IMR-90 (cell line): ENCODE measurements around the gene NOL4L. TPM values are rescaled to one million over a fixed set of nuclear protein-coding genes. Genes with fewer than 3 reads are reported as not detected.

Experiments
- ATAC-seq: fragments of 200-7000 bp; cut with Tn5 transposase; 2 replicates; pipeline ENCODE4 v1.9.1; 2020; ENCODE audit warnings: low read depth, mild to moderate bottlenecking, moderate library complexity
- BruUV-seq: library from RNA; stranded (reverse); fragments of 400-500 nt; replicated peaks from 2 replicates; lab custom pipeline; 2021; lab: Mats Ljungman, UMichigan
- CTCF ChIA-PET: fragments of 300-600 bp; formaldehyde crosslinking; extraction: SDS; loops from one replicate; lab custom pipeline; 2021; ENCODE audit warnings: antibody characterized with exemption; lab: Yijun Ruan, JAX
- POLR2A ChIA-PET: fragments of 300-600 bp; sonication (Branson Sonifier 250); formaldehyde crosslinking; loops from one replicate; lab custom pipeline; 2022; ENCODE audit warnings: antibody characterized with exemption; ENCODE audit not compliant: unreplicated experiment; lab: Charles Lee
- DNase-seq: peaks from one replicate; pipeline ENCODE4 v3.0.0; 2013
- H2AFZ ChIP-seq: replicated peaks from 2 replicates; pipeline ENCODE3; 2013; ENCODE audit warnings: low read length, mild to moderate bottlenecking; ENCODE audit not compliant: poor library complexity
- H2AK5ac ChIP-seq: 2 replicates; pipeline ENCODE4 v1.6.1; 2013; ENCODE audit warnings: low read depth, low read length, inconsistent platforms
- H2AK9ac ChIP-seq: replicated peaks from 2 replicates; pipeline ENCODE3; 2013; ENCODE audit warnings: mild to moderate bottlenecking, low read depth, low read length, moderate library complexity; ENCODE audit not compliant: poor library complexity
- H2BK120ac ChIP-seq: 2 replicates; pipeline ENCODE4 v1.6.1; 2013; ENCODE audit warnings: low read depth, low read length, inconsistent platforms
- H2BK15ac ChIP-seq: 3 replicates; pipeline ENCODE4 v1.6.1; 2013; ENCODE audit warnings: low read depth, low read length, inconsistent platforms
- H2BK20ac ChIP-seq: 2 replicates; pipeline ENCODE4 v1.6.1; 2013; ENCODE audit warnings: low read depth, mild to moderate bottlenecking, inconsistent platforms, low read length, moderate library complexity
- H2BK5ac ChIP-seq: 2 replicates; pipeline ENCODE4 v1.6.1; 2013; ENCODE audit warnings: mild to moderate bottlenecking, low read depth, low read length, inconsistent platforms; ENCODE audit not compliant: poor library complexity, severe bottlenecking
- H3K14ac ChIP-seq: replicated peaks from 2 replicates; pipeline ENCODE4 v1.6.1; 2013; ENCODE audit warnings: low read depth, low read length, inconsistent platforms
- H3K18ac ChIP-seq: 2 replicates; pipeline ENCODE4 v1.6.1; 2013; ENCODE audit warnings: low read depth, low read length, control low read depth
- H3K23ac ChIP-seq: 2 replicates; pipeline ENCODE4 v1.6.1; 2013; ENCODE audit warnings: low read depth, low read length, inconsistent platforms
- H3K27ac ChIP-seq: 2 replicates; pipeline ENCODE4 v1.5.1; 2013; ENCODE audit warnings: mild to moderate bottlenecking, control low read depth, low read length; ENCODE audit not compliant: insufficient read depth
- H3K27me3 ChIP-seq: 2 replicates; pipeline ENCODE4 v1.6.1; 2013; ENCODE audit warnings: low read length; ENCODE audit not compliant: control insufficient read depth, insufficient read depth
- H3K36me3 ChIP-seq: 2 replicates; pipeline ENCODE4 v1.6.1; 2013; ENCODE audit warnings: low read length, mixed read lengths; ENCODE audit not compliant: control insufficient read depth, insufficient read depth
- H3K4ac ChIP-seq: 2 replicates; pipeline ENCODE4 v1.6.1; 2013; ENCODE audit warnings: low read depth, low read length, inconsistent platforms
- H3K4me1 ChIP-seq: 2 replicates; pipeline ENCODE4 v1.6.1; 2013; ENCODE audit warnings: low read length, mixed read lengths; ENCODE audit not compliant: control insufficient read depth, insufficient read depth
- H3K4me2 ChIP-seq: 2 replicates; pipeline ENCODE4 v1.6.1; 2013; ENCODE audit warnings: low read depth, mild to moderate bottlenecking, control low read depth, low read length, moderate library complexity
- H3K4me3 ChIP-seq: 2 replicates; pipeline ENCODE4 v1.5.1; 2013; ENCODE audit warnings: low read depth, mild to moderate bottlenecking, control low read depth, low read length, moderate library complexity; ENCODE audit not compliant: insufficient read depth
- H3K56ac ChIP-seq: 2 replicates; pipeline ENCODE4 v1.6.1; 2013; ENCODE audit warnings: low read length, inconsistent platforms; ENCODE audit not compliant: insufficient read depth; ENCODE audit errors: extremely low read depth
- H3K79me1 ChIP-seq, 2 experiments: 2 replicates each; pipeline ENCODE4 v1.6.1; 2013; ENCODE audit warnings: low read length in 2 of 2, inconsistent platforms in 1 of 2, low read depth in 1 of 2
- H3K9ac ChIP-seq: 2 replicates; pipeline ENCODE4 v1.6.1; 2013; ENCODE audit warnings: low read depth, low read length, control low read depth
- H3K9me1 ChIP-seq: 2 replicates; pipeline ENCODE4 v1.6.1; 2013; ENCODE audit warnings: low read length, inconsistent platforms; ENCODE audit not compliant: insufficient read depth
- H3K9me3 ChIP-seq: 2 replicates; pipeline ENCODE4 v1.6.1; 2013; ENCODE audit warnings: low read length; ENCODE audit not compliant: control insufficient read depth, insufficient read depth
- H4K20me1 ChIP-seq: 2 replicates; pipeline ENCODE4 v1.6.1; 2013; ENCODE audit warnings: low read length, inconsistent platforms; ENCODE audit not compliant: insufficient read depth
- H4K5ac ChIP-seq: 2 replicates; pipeline ENCODE4 v1.6.1; 2013; ENCODE audit warnings: mild to moderate bottlenecking, low read depth, low read length, control low read depth
- H4K8ac ChIP-seq, 2 experiments: 2 replicates each; pipeline ENCODE4 v1.6.1; 2013; ENCODE audit warnings: low read depth in 2 of 2, low read length in 2 of 2, control low read depth in 1 of 2, inconsistent platforms in 1 of 2
- H4K91ac ChIP-seq: 2 replicates; pipeline ENCODE4 v1.6.1; 2013; ENCODE audit warnings: low read depth, low read length, inconsistent platforms; ENCODE audit not compliant: insufficient read depth
- BHLHE40 ChIP-seq: fragments of 150-350 bp; IDR thresholded peaks from 2 replicates; pipeline ENCODE4 v1.6.1; 2016; ENCODE audit warnings: mild to moderate bottlenecking, low read depth, low read length
- CEBPB ChIP-seq: IDR thresholded peaks from 2 replicates; pipeline ENCODE4 v1.6.1; 2012; ENCODE audit warnings: low read depth, low read length, improper control_type of control experiment
- CHD1 ChIP-seq: IDR thresholded peaks from 2 replicates; pipeline ENCODE4 v1.6.1; 2012; ENCODE audit warnings: low read depth, low read length, improper control_type of control experiment
- FOS ChIP-seq: fragments of 150-350 bp; IDR thresholded peaks from 2 replicates; pipeline ENCODE4 v1.6.1; 2016; ENCODE audit warnings: low read depth, low read length
- MAFK ChIP-seq: IDR thresholded peaks from 2 replicates; pipeline ENCODE4 v1.6.1; 2012; ENCODE audit warnings: low read depth, low read length, improper control_type of control experiment
- MXI1 ChIP-seq: IDR thresholded peaks from 2 replicates; pipeline ENCODE4 v1.6.1; 2012; ENCODE audit warnings: low read depth, mild to moderate bottlenecking, low read length, moderate library complexity, borderline replicate concordance
- NFE2L2 ChIP-seq: fragments of 150-350 bp; IDR thresholded peaks from 2 replicates; pipeline ENCODE4 v1.6.1; 2016; ENCODE audit warnings: low read depth, mild to moderate bottlenecking, low read length
- POLR2A ChIP-seq: IDR thresholded peaks from 2 replicates; pipeline ENCODE4 v1.6.1; 2012; ENCODE audit warnings: mild to moderate bottlenecking, low read depth, low read length
- RAD21 ChIP-seq: IDR thresholded peaks from 2 replicates; pipeline ENCODE4 v1.6.1; 2012; ENCODE audit warnings: low read length, improper control_type of control experiment
- RCOR1 ChIP-seq: IDR thresholded peaks from 2 replicates; pipeline ENCODE4 v1.6.1; 2012; ENCODE audit warnings: mild to moderate bottlenecking, low read length, improper control_type of control experiment; ENCODE audit not compliant: insufficient replicate concordance
- RFX5 ChIP-seq: IDR thresholded peaks from 2 replicates; pipeline ENCODE4 v1.8.0; 2012; ENCODE audit warnings: low read depth, mild to moderate bottlenecking, low read length, moderate library complexity
- WGBS, 2 experiments: methylation state at CpG; one replicate each; pipeline versions ENCODE4 v1.1.5 to v1.1.7; 2013; ENCODE audit warnings: missing lambda C conversion rate in 2 of 2; ENCODE audit not compliant: insufficient read length in 1 of 2; ENCODE audit errors: extremely low coverage in 2 of 2; 5-methylcytosine and 5-hydroxymethylcytosine counted together
- dilution Hi-C: fragments of 300-500 bp; cut with HindIII; formaldehyde crosslinking; loops from one replicate; pipeline ENCODE4 v1.14.3; 2018; ENCODE audit warnings: low sequenced_read_pairs; ENCODE audit not compliant: unreplicated experiment
- in situ Hi-C: fragments of 300-500 bp; cut with MboI; formaldehyde crosslinking; loops from 3 replicates; pipeline ENCODE4 v1.14.3; 2019; ENCODE audit warnings: low sequenced_read_pairs, inconsistent platforms, mixed read lengths
- intact Hi-C: fragments of 100-400 bp; cut with micrococcal nuclease; formaldehyde crosslinking; loops from 2 replicates; pipeline ENCODE4 v1.10.0; 2022
- polyA plus RNA-seq, 3 experiments: library from polyadenylated mRNA; depleted of rRNA; stranded (reverse); fragments of >200 nt; gene quantifications; 2 replicates each; pipeline ENCODE4 v1.2.3, GENCODE V29; 2012; ENCODE audit warnings: low replicate concordance in 1 of 3
- total RNA-seq: library from RNA; depleted of rRNA; stranded (reverse); fragments of >200 nt; gene quantifications from 2 replicates; pipeline ENCODE4 v1.2.3, GENCODE V29; 2012
- TF ChIP-seq, protein P1 (sequence below): fragments of 150-350 bp; IDR thresholded peaks from 2 replicates; pipeline ENCODE4 v1.6.1; 2016; ENCODE audit warnings: low read depth, mild to moderate bottlenecking, low read length, moderate library complexity, borderline replicate concordance

The NOL4L gene
- total and polyA plus RNA-seq, 2 of the 4 experiments (the other 2 are of a cell fraction): 4.7 to 13.3 TPM

DNA sequence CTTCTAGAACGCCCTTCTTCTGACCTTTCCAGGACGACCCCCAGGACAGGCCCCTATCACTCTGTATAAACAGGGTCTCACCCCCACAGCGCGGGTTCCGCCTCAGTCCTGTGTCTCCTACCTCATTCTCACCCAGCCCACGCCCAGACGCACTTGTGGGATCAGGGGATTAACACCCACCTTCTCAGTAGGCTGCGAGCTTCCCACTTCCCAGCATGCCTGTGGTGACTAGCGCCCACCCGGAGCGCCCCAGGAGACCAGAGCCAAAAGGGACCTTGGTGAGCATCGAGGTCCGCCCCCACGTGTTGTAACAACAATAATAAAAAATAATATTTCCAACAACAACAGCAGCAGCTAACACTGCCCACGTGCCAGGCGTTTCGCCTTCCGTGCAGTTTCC, 40.9 kb upstream of the NOL4L start:
- no peak overlapping the region for H2BK120ac ChIP-seq
- no peaks in the 10 kb centered on the region for H3K9me3 ChIP-seq
- peaks cover 2% of the 10 kb centered on the region; the same call in 1 of the 2 replicates for H3K4me1 ChIP-seq
- H4K8ac ChIP-seq: no peak overlapping the region
- no peak overlapping the region for H2BK5ac ChIP-seq
- no peaks in the 10 kb centered on the region for H3K9me1 ChIP-seq
- no peaks in the 10 kb centered on the region for H3K79me1 ChIP-seq
- H3K56ac ChIP-seq: no peak overlapping the region
- no peak overlapping the region for H3K27ac ChIP-seq
- no peak for DNase-seq
- H2AK9ac ChIP-seq: no peak overlapping the region
- no peaks in the 10 kb centered on the region for H4K20me1 ChIP-seq
- H3K9ac ChIP-seq: no peak overlapping the region
- no peak overlapping the region for H2BK20ac ChIP-seq
- no peak overlapping the region for H3K4me2 ChIP-seq
- dilution Hi-C loops (no loop called here), intact Hi-C loops (loop anchor here (10.0 kb wide), 1 partner anchor 59 kb away; no protein-coding TSS in a partner anchor), in situ Hi-C loops (no loop called here)
- H4K91ac ChIP-seq: no peak overlapping the region
- no peak overlapping the region for H2AK5ac ChIP-seq
- no peak overlapping the region for H3K4ac ChIP-seq
- no peak overlapping the region for H3K18ac ChIP-seq
- no peak for TF ChIP-seq MXI1
- no peak for TF ChIP-seq BHLHE40
- no peak for TF ChIP-seq NFE2L2
- TF ChIP-seq RCOR1: no peak
- TF ChIP-seq, protein P1, sequence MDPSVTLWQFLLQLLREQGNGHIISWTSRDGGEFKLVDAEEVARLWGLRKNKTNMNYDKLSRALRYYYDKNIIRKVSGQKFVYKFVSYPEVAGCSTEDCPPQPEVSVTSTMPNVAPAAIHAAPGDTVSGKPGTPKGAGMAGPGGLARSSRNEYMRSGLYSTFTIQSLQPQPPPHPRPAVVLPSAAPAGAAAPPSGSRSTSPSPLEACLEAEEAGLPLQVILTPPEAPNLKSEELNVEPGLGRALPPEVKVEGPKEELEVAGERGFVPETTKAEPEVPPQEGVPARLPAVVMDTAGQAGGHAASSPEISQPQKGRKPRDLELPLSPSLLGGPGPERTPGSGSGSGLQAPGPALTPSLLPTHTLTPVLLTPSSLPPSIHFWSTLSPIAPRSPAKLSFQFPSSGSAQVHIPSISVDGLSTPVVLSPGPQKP: no peak
- TF ChIP-seq MAFK: no peak
- TF ChIP-seq CEBPB: no peak
- no peak for TF ChIP-seq POLR2A
- TF ChIP-seq RAD21: no peak
- no peak for TF ChIP-seq FOS
- no peak for TF ChIP-seq CHD1
- TF ChIP-seq RFX5: no peak
- H3K27me3 ChIP-seq: peaks cover 39% of the 10 kb centered on the region
- H3K36me3 ChIP-seq: no peaks in the 10 kb centered on the region
- H3K14ac ChIP-seq: no peak overlapping the region
- ChIA-PET CTCF (no interaction called here), POLR2A (no interaction called here)
- no peak overlapping the region for H2AFZ ChIP-seq
- H3K4me3 ChIP-seq: no peak overlapping the region
- no peak overlapping the region for H4K5ac ChIP-seq
- 84% methylated on average over 14 of the region's 18 CpGs; no CpG with 5 or more reads in 1 of the 2 experiments for WGBS, 2 experiments
- no peak overlapping the region for H2BK15ac ChIP-seq
- BruUV-seq: no TSS peak
- no peak for ATAC-seq
- H3K23ac ChIP-seq: no peak overlapping the region
